Measurements from ENCODE around the gene BICC1.

GRCh38 chr10:58842860-58843376, 330.2 kb downstream of the BICC1 start:
- TF ChIP-seq RAD21 (IDR thresholded peaks at IDR 0.05; ENCODE audit: low read depth) (no peak), CEBPB (IDR thresholded peaks at IDR 0.05; ENCODE audit: low read depth) (no peak), POLR2A (IDR thresholded peaks at IDR 0.05; ENCODE audit: borderline replicate concordance, extremely low read depth, insufficient read depth, insufficient read length) (no peak), ATF3 (IDR thresholded peaks at IDR 0.05) (no peak)
- TF ChIP-seq, protein P1, sequence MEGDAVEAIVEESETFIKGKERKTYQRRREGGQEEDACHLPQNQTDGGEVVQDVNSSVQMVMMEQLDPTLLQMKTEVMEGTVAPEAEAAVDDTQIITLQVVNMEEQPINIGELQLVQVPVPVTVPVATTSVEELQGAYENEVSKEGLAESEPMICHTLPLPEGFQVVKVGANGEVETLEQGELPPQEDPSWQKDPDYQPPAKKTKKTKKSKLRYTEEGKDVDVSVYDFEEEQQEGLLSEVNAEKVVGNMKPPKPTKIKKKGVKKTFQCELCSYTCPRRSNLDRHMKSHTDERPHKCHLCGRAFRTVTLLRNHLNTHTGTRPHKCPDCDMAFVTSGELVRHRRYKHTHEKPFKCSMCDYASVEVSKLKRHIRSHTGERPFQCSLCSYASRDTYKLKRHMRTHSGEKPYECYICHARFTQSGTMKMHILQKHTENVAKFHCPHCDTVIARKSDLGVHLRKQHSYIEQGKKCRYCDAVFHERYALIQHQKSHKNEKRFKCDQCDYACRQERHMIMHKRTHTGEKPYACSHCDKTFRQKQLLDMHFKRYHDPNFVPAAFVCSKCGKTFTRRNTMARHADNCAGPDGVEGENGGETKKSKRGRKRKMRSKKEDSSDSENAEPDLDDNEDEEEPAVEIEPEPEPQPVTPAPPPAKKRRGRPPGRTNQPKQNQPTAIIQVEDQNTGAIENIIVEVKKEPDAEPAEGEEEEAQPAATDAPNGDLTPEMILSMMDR (IDR thresholded peaks at IDR 0.05 in 2 of 3, conservative IDR thresholded peaks at IDR 0.05 in 1 of 3; ENCODE audit: borderline replicate concordance in 1 of 3, insufficient read depth in 1 of 3, low read depth in 2 of 3, low read length in 2 of 3) = no peak
